ENCODE results near the gene PEX6. TPM values are rescaled to one million over a fixed set of nuclear protein-coding genes. Genes with fewer than 3 reads are reported as not detected.

PEX6 gene
- total RNA-seq, 1 experiment from 2014 or later, result 25.8 TPM

- Mint-ChIP-seq H3K27ac (ENCODE audit: low read depth, unreplicated experiment) (no peak overlapping the region), H3K27me3 (ENCODE audit: insufficient read depth, unreplicated experiment) (no peaks in the 10 kb centered on the region), H3K4me1 (ENCODE audit: insufficient read depth, unreplicated experiment) (peaks cover 13% of the 10 kb centered on the region), H3K4me3 (ENCODE audit: unreplicated experiment) (no peak overlapping the region), H3K9me3 (ENCODE audit: unreplicated experiment) (no peaks in the 10 kb centered on the region), H3K36me3 (ENCODE audit: insufficient read depth, unreplicated experiment) (peaks cover 49% of the 10 kb centered on the region)
- intact Hi-C loops (cut with micrococcal nuclease), result no loop called here
- BruUV-seq (replicated peaks), result no TSS peak
- TF ChIP-seq CTCF (IDR thresholded peaks at IDR 0.05; ENCODE audit: unreplicated experiment), result no peak
- DNase-seq (ENCODE audit: unreplicated experiment), result no peak
- POLR2A ChIA-PET, result interaction anchor here (0.5 to 1.3 kb wide), 7 partner anchors 8 to 1017 kb away, joined by 3 to 5 read pairs (median 3); partner anchors contain the start of genes KLC4, MED20, MRPL2 and PPP2R5D
- CTCF ChIA-PET, result interaction anchor here (0.6 to 0.7 kb wide), 4 partner anchors 41 to 355 kb away, joined by 3 to 4 read pairs (median 4); no protein-coding TSS in a partner anchor
Observed at GRCh38 chr6:42937548-42938427, 41.2 kb downstream of the PEX6 start.

- TF ChIP-seq CTCF (IDR thresholded peaks at IDR 0.05; ENCODE audit: unreplicated experiment), result no peak
- DNase-seq (ENCODE audit: unreplicated experiment), result no peak
- Mint-ChIP-seq H3K4me1 (ENCODE audit: insufficient read depth, unreplicated experiment) (peaks cover 23% of the 10 kb centered on the region), H3K27me3 (ENCODE audit: insufficient read depth, unreplicated experiment) (no peaks in the 10 kb centered on the region), H3K27ac (ENCODE audit: low read depth, unreplicated experiment) (no peak overlapping the region), H3K36me3 (ENCODE audit: insufficient read depth, unreplicated experiment) (peaks cover 45% of the 10 kb centered on the region), H3K9me3 (ENCODE audit: unreplicated experiment) (no peaks in the 10 kb centered on the region), H3K4me3 (ENCODE audit: unreplicated experiment) (no peak overlapping the region)
- intact Hi-C loops (cut with micrococcal nuclease), result no loop called here
- ChIA-PET POLR2A (interaction anchor here (0.6 to 0.7 kb wide), 2 partner anchors 44 to 571 kb away, joined by 4 to 5 read pairs; no protein-coding TSS in a partner anchor), CTCF (interaction anchor here (0.6 kb wide), 1 partner anchor 706 kb away, joined by 4 read pairs; no protein-coding TSS in a partner anchor)
- no TSS peak for BruUV-seq (replicated peaks)
Observed at GRCh38 chr6:42936398-42936797, 42.6 kb downstream of the PEX6 start.

- H3K27ac Mint-ChIP-seq (ENCODE audit: low read depth, unreplicated experiment), result no peak overlapping the region
- no peak for TF ChIP-seq CTCF (IDR thresholded peaks at IDR 0.05; ENCODE audit: unreplicated experiment)
- H3K4me3 Mint-ChIP-seq (ENCODE audit: unreplicated experiment), result no peak overlapping the region
- peaks cover 43% of the 10 kb centered on the region for H3K36me3 Mint-ChIP-seq (ENCODE audit: insufficient read depth, unreplicated experiment)
- ChIA-PET POLR2A (interaction anchor here (0.5 to 0.6 kb wide), 2 partner anchors 8 to 235 kb away, joined by 3 read pairs; no protein-coding TSS in a partner anchor), CTCF (interaction anchor here (0.7 kb wide), 1 partner anchor 107 kb away, joined by 3 read pairs; no protein-coding TSS in a partner anchor)
- no peak for DNase-seq (ENCODE audit: unreplicated experiment)
- H3K4me1 Mint-ChIP-seq (ENCODE audit: insufficient read depth, unreplicated experiment), result peaks cover 33% of the 10 kb centered on the region
- intact Hi-C loops (cut with micrococcal nuclease), result no loop called here
- no TSS peak for BruUV-seq (replicated peaks)
- no peaks in the 10 kb centered on the region for H3K27me3 Mint-ChIP-seq (ENCODE audit: insufficient read depth, unreplicated experiment)
- H3K9me3 Mint-ChIP-seq (ENCODE audit: unreplicated experiment), result no peaks in the 10 kb centered on the region
Observed at GRCh38 chr6:42935322-42935721, 43.7 kb downstream of the PEX6 start.

GRCh38 chr6:42933205-42933604 lies 45.8 kb downstream of the PEX6 start:
- POLR2A ChIA-PET, result interaction anchor here (0.9 to 1.5 kb wide), 2 partner anchors 46 to 75 kb away, joined by 5 to 6 read pairs; partner anchors contain the start of gene PEX6
- Mint-ChIP-seq H3K27ac (ENCODE audit: low read depth, unreplicated experiment) (no peak overlapping the region), H3K27me3 (ENCODE audit: insufficient read depth, unreplicated experiment) (no peaks in the 10 kb centered on the region), H3K4me3 (ENCODE audit: unreplicated experiment) (no peak overlapping the region), H3K4me1 (ENCODE audit: insufficient read depth, unreplicated experiment) (peaks cover 39% of the 10 kb centered on the region), H3K36me3 (ENCODE audit: insufficient read depth, unreplicated experiment) (peaks cover 48% of the 10 kb centered on the region), H3K9me3 (ENCODE audit: unreplicated experiment) (no peaks in the 10 kb centered on the region)
- TF ChIP-seq CTCF (IDR thresholded peaks at IDR 0.05; ENCODE audit: unreplicated experiment), result no peak
- intact Hi-C loops (cut with micrococcal nuclease), result no loop called here
- DNase-seq (ENCODE audit: unreplicated experiment), result peak; percentile 32
- no TSS peak for BruUV-seq (replicated peaks)
- CTCF ChIA-PET, result interaction anchor here (1.0 kb wide), 1 partner anchor 34 kb away, joined by 4 read pairs; no protein-coding TSS in a partner anchor

All from MCF 10A (cell line).